ENCODE results near the gene TRIM71. TPM values are rescaled to one million over a fixed set of nuclear protein-coding genes. Genes with fewer than 3 reads are reported as not detected.

The TRIM71 gene
- polyA plus RNA-seq, 1 donor: 10.4 TPM

- DNase-seq: no peak
Measured at GRCh38 chr3:32866533-32866932, 48.7 kb downstream of the TRIM71 start.

- no peak for DNase-seq
Measured at GRCh38 chr3:32867954-32868353, 50.2 kb downstream of the TRIM71 start.

- no peak for DNase-seq
Measured at GRCh38 chr3:32868719-32869512, 51.1 kb downstream of the TRIM71 start.

GRCh38 chr3:32869513-32870047 lies 51.8 kb downstream of the TRIM71 start:
- no peak for DNase-seq

GRCh38 chr3:32870373-32871095 lies 52.7 kb downstream of the TRIM71 start:
- no peak for DNase-seq

- DNase-seq: no peak
Measured at GRCh38 chr3:32871273-32871672, 53.5 kb downstream of the TRIM71 start.

GRCh38 chr3:32872487-32873382 lies 54.9 kb downstream of the TRIM71 start:
- DNase-seq: no peak

- no peak for DNase-seq
Measured at GRCh38 chr3:32873531-32874130, 55.8 kb downstream of the TRIM71 start.

- no peak for DNase-seq
Measured at GRCh38 chr3:32876920-32877319, 59.1 kb downstream of the TRIM71 start.

GRCh38 chr3:32877598-32877997 lies 59.8 kb downstream of the TRIM71 start:
- DNase-seq: no peak

- no peak for DNase-seq
Measured at GRCh38 chr3:32880225-32880624, 62.4 kb downstream of the TRIM71 start.

GRCh38 chr3:32881624-32882023 lies 63.8 kb downstream of the TRIM71 start:
- no peak for DNase-seq

- no peak for DNase-seq
Measured at GRCh38 chr3:32882189-32882588, 64.4 kb downstream of the TRIM71 start.

GRCh38 chr3:32882603-32883025 lies 64.8 kb downstream of the TRIM71 start:
- no peak for DNase-seq

GRCh38 chr3:32883817-32884216 lies 66.0 kb downstream of the TRIM71 start:
- no peak for DNase-seq

- DNase-seq: no peak
Measured at GRCh38 chr3:32884591-32884990, 66.8 kb downstream of the TRIM71 start.

GRCh38 chr3:32885283-32885901 lies 67.6 kb downstream of the TRIM71 start:
- DNase-seq: no peak

- no peak for DNase-seq
Measured at GRCh38 chr3:32886296-32886695, 68.5 kb downstream of the TRIM71 start.

- no peak for DNase-seq
Measured at GRCh38 chr3:32886911-32887310, 69.1 kb downstream of the TRIM71 start.

- no peak for DNase-seq
Measured at GRCh38 chr3:32888739-32889138, 70.9 kb downstream of the TRIM71 start.

Measured in left kidney (tissue), 2 donors.